GM18505 (cell line): Measurements from ENCODE around the gene MOB3A.
A peak's percentile ranks its signal among the peaks of the same experiment; 100 is the strongest.

Source experiments
- ATAC-seq: cut with Tn5 transposase; IDR thresholded peaks from one replicate; pipeline ENCODE4 v1.9.1; 2021; ENCODE audit not compliant: unreplicated experiment
- POLR2A ChIP-seq: IDR thresholded peaks from 4 replicates; pipeline ENCODE4 v1.6.1; 2011; ENCODE audit warnings: borderline replicate concordance; ENCODE audit not compliant: insufficient read depth, insufficient read length; ENCODE audit errors: extremely low read depth

The MOB3A gene

GRCh38 chr19:2059422-2060201 lies 36.5 kb downstream of the MOB3A start:
- TF ChIP-seq POLR2A = no peak

GRCh38 chr19:2058570-2059421 lies 37.3 kb downstream of the MOB3A start:
- no peak for ATAC-seq
- TF ChIP-seq POLR2A = no peak

More at GRCh38 chr19:2059422-2060201, 36.5 kb downstream of the MOB3A start:
- ATAC-seq = no peak

- ATAC-seq = no peak
- no peak for TF ChIP-seq POLR2A
These were observed 38.3 kb downstream of the MOB3A start for GRCh38 chr19:2057484-2058469.

- no peak for TF ChIP-seq POLR2A
- no peak for ATAC-seq
These were observed 39.3 kb downstream of the MOB3A start for GRCh38 chr19:2056837-2057192.

- ATAC-seq = no peak
- peak; percentile 55 for TF ChIP-seq POLR2A
These were observed 39.9 kb downstream of the MOB3A start for GRCh38 chr19:2055931-2056836.

DNA sequence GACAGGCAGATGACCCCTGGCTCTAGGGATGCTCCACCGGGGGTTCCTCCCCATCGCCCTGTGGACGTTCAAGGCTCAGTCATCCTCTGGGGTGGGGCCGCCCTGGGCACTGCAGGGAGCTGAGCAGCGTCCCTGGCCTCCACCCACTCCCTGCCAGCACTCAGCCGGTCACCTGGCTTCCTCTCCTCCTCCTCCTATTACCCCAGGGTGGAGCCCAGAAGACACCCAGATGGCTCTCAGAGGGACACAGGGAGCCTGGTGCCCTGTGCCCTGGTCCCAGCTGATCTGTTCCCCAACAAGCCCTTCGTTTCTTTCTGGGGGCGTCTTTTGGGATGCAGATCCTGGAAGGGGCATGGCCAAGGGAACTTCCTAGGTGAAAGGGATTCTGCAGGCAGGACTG lies 41.4 kb downstream of the MOB3A start:
- ATAC-seq = no peak
- TF ChIP-seq POLR2A = peak; percentile 27

DNA sequence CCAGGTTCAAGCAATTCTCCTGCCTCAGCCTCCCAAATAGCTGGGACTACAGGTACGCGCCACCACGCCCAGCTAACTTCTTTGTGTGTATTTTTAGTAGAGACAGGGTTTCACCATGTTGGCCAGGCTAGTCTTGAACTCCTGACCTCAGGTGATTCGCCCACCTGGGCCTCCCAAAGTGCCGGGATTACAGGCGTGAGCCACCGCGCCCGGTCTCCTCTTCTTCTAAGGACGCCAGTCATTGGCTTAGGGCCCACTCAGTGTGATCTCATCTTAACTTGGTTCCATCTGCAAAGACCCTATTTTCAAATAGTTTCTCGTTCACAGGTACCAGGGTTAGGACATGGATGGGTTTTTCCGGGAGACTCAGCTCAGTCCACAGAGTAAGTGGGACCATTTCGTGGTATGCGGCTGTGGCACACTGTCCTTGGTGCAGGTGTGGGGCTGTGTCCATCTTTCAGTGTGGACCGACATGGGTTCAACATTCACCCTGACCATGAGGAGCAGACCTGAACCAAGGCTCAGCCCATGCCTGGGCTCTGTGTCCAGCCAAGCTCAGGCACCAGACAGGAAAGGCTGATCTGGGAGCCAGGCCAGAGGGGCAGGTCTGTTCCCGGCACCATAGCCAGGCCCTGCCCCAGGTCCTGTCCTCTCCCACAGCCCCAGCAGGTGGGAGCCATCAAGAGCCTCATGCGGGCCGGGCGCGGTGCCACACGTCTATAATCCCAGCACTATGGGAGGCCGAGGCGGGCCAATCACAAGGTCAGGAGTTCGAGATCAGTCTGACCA lies 42.3 kb downstream of the MOB3A start:
- ATAC-seq = no peak
- no peak for TF ChIP-seq POLR2A

- no peak for ATAC-seq
- TF ChIP-seq POLR2A = no peak
These were observed 44.1 kb downstream of the MOB3A start for GRCh38 chr19:2051773-2052704.

GRCh38 chr19:2050991-2051772 lies 44.9 kb downstream of the MOB3A start, which contains the start of gene MKNK2:
TSS of gene MKNK2 (minus strand) at chr19:2051244. CDS start at chr19:2050851, 393 bp downstream.
- peak; percentile 100 for TF ChIP-seq POLR2A
- peak; percentile 51 for ATAC-seq
